Measurements from ENCODE around the gene VTCN1.
A peak's percentile ranks its signal among the peaks of the same experiment; 100 is the strongest.
"Not testable (repeated sequence)": the region's sequence is repeated elsewhere in the genome, so short reads cannot be mapped to it uniquely, and the experiment has no call there.

VTCN1 gene

GRCh38 chr1:117210831-117211261 is at the start of gene VTCN1:
VTCN1 (minus strand) TSS chr1:117210927; CDS start chr1:117210855, 72 bp downstream.
- no peak for DNase-seq

- no peak for DNase-seq
These were observed 48.1 kb upstream of the VTCN1 start for GRCh38 chr1:117258791-117259190.

GRCh38 chr1:117258075-117258474 is 47.3 kb upstream of the VTCN1 start:
- not testable (repeated sequence) for DNase-seq

- DNase-seq: no peak
These were observed 46.6 kb upstream of the VTCN1 start for GRCh38 chr1:117257291-117257690.

- DNase-seq: peak; percentile 88
These were observed 39.4 kb upstream of the VTCN1 start for GRCh38 chr1:117250061-117250606.

GRCh38 chr1:117244971-117245370 is 34.2 kb upstream of the VTCN1 start:
- DNase-seq: peak; percentile 30

GRCh38 chr1:117244306-117244705 is 33.6 kb upstream of the VTCN1 start:
- DNase-seq: no peak

- no peak for DNase-seq
These were observed 30.8 kb upstream of the VTCN1 start for GRCh38 chr1:117241512-117241911.

GRCh38 chr1:117240547-117240946 is 29.8 kb upstream of the VTCN1 start:
- no peak for DNase-seq

GRCh38 chr1:117239467-117239866 is 28.7 kb upstream of the VTCN1 start:
- DNase-seq: no peak

- peak; percentile 27 for DNase-seq
These were observed 27.1 kb upstream of the VTCN1 start for GRCh38 chr1:117237726-117238381.

GRCh38 chr1:117235863-117236465 is 25.2 kb upstream of the VTCN1 start:
- DNase-seq: no peak

GRCh38 chr1:117232531-117232930 is 21.8 kb upstream of the VTCN1 start:
- peak; percentile 88 for DNase-seq

- peak; percentile 66 for DNase-seq
These were observed 21.1 kb upstream of the VTCN1 start for GRCh38 chr1:117231748-117232373.

- DNase-seq: no peak
These were observed 20.6 kb upstream of the VTCN1 start for GRCh38 chr1:117231312-117231711.

- DNase-seq: no peak
These were observed 18.5 kb upstream of the VTCN1 start for GRCh38 chr1:117229217-117229616.

GRCh38 chr1:117225931-117226330 is 15.2 kb upstream of the VTCN1 start:
- no peak for DNase-seq

- peak; percentile 78 for DNase-seq
These were observed 6.0 kb upstream of the VTCN1 start for GRCh38 chr1:117216718-117217117.

- peak; percentile 98 for DNase-seq
These were observed 5.2 kb upstream of the VTCN1 start for GRCh38 chr1:117215733-117216462.

- no peak for DNase-seq
These were observed 4.3 kb upstream of the VTCN1 start for GRCh38 chr1:117215019-117215418.

GRCh38 chr1:117213046-117213445 is 2.3 kb upstream of the VTCN1 start:
- DNase-seq: no peak

- no peak for DNase-seq
These were observed 341 bp downstream of the VTCN1 start for GRCh38 chr1:117210386-117210785.

GRCh38 chr1:117209094-117209493 is 1.6 kb downstream of the VTCN1 start:
- no peak for DNase-seq

Measured in NCI-H446 treated with DMSO at 0.1 percent for 48 hours (cell line).